SK-N-SH treated with all-trans-retinoic acid at 6 μM for 48 hours (cell line): ENCODE data around the gene C1QL1.

Experiments
- ARNTL ChIP-seq: fragments of 450-650 bp; formaldehyde crosslinking; IDR thresholded peaks from 2 replicates; pipeline ENCODE4 v1.5.0; 2020; ENCODE audit warnings: low read depth, mild to moderate bottlenecking, moderate library complexity, borderline replicate concordance
- CSDC2 ChIP-seq: fragments of 250-450 bp; sonication (Bioruptor Pico); IDR thresholded peaks from 2 replicates; pipeline ENCODE4 v1.5.0; 2020; ENCODE audit warnings: mild to moderate bottlenecking, moderate library complexity
- ISL1 ChIP-seq: fragments of 250-450 bp; sonication (Bioruptor Pico); IDR thresholded peaks from 2 replicates; pipeline ENCODE4 v2.1.2; 2022; ENCODE audit warnings: mild to moderate bottlenecking, moderate library complexity
- RARB ChIP-seq: fragments of 250-450 bp; sonication (Bioruptor Pico); IDR thresholded peaks from 2 replicates; pipeline ENCODE4 v1.8.0; 2021; ENCODE audit warnings: mild to moderate bottlenecking, moderate library complexity
- TCF4 ChIP-seq: fragments of 250-450 bp; sonication (Bioruptor Pico); IDR thresholded peaks from 2 replicates; pipeline ENCODE4 v1.8.0; 2021; ENCODE audit warnings: mild to moderate bottlenecking, moderate library complexity, borderline replicate concordance
- TOX ChIP-seq: fragments of 250-450 bp; sonication (Bioruptor Pico); IDR thresholded peaks from 2 replicates; pipeline ENCODE4 v1.8.0; 2021; ENCODE audit warnings: mild to moderate bottlenecking, moderate library complexity, borderline replicate concordance
- ZC3H10 ChIP-seq: fragments of 250-450 bp; sonication (Bioruptor Pico); IDR thresholded peaks from 2 replicates; pipeline ENCODE4 v1.5.1; 2021; ENCODE audit warnings: mild to moderate bottlenecking, moderate library complexity
- ZFP3 ChIP-seq: fragments of 250-450 bp; sonication (Bioruptor Pico); IDR thresholded peaks from 2 replicates; pipeline ENCODE4 v1.5.0; 2020; ENCODE audit warnings: mild to moderate bottlenecking, moderate library complexity
- ZFP30 ChIP-seq: fragments of 450-650 bp; formaldehyde crosslinking; IDR thresholded peaks from 2 replicates; pipeline ENCODE4 v1.5.0; 2022; ENCODE audit warnings: mild to moderate bottlenecking, moderate library complexity
- ZNF565 ChIP-seq: fragments of 450-650 bp; formaldehyde crosslinking; conservative IDR thresholded peaks from 2 replicates; pipeline ENCODE4 v1.5.0; 2020; ENCODE audit warnings: low read depth, mild to moderate bottlenecking, moderate library complexity
- ZNF8 ChIP-seq: fragments of 450-650 bp; formaldehyde crosslinking; IDR thresholded peaks from 2 replicates; pipeline ENCODE4 v1.5.0; 2020; ENCODE audit warnings: mild to moderate bottlenecking, moderate library complexity
- TF ChIP-seq, protein P1 (sequence below): fragments of 250-450 bp; sonication (Bioruptor Pico); IDR thresholded peaks from 2 replicates; pipeline ENCODE4 v1.8.0; 2020; ENCODE audit warnings: mild to moderate bottlenecking, moderate library complexity, borderline replicate concordance
- TF ChIP-seq, protein P2 (sequence below): fragments of 250-450 bp; sonication (Bioruptor Pico); IDR thresholded peaks from 2 replicates; pipeline ENCODE4 v1.5.1; 2020; ENCODE audit warnings: low read depth, mild to moderate bottlenecking, moderate library complexity
- TF ChIP-seq, protein P3 (sequence below): fragments of 250-450 bp; sonication (Bioruptor Pico); IDR thresholded peaks from 2 replicates; pipeline ENCODE4 v1.8.0; 2021; ENCODE audit warnings: low read depth, mild to moderate bottlenecking, moderate library complexity, borderline replicate concordance

DNA sequence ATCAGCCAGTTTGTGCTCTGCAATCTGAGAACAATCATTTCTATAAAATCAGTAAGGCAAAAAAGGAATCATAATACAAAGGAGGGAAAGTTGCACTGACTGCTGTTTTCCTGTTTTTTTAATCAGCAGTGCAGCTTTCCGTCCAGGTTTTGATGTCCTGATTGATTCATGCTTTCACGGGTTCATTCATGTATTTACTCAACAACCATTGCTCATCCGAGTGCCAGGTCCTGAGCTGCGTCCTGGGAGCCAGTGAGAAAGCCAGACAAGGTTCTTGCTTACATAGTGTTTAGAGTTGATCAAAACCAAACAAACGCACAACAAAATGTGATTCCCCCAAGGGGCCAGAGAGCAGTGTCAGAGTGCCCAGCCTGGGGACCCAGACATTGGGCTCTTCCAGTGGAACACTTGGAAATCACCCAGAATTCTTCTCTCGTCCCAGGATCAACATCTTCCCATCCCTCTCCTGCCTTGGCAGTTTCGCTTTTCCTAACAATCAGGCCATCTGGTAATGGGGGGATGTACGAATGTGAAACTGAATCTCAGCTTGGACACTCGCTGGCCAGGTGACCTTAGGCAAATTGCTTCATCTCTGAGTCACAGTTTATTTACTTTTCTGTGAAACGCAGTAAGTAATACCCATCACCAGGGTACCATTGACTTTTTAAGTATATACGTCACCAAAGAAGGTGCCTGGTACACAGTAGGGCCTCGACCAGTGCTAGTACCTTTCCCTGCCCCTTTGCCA, 13.3 kb upstream of the C1QL1 start:
- TF ChIP-seq RARB (CRISPR knock-in tag) = no peak
- TF ChIP-seq, protein P1, sequence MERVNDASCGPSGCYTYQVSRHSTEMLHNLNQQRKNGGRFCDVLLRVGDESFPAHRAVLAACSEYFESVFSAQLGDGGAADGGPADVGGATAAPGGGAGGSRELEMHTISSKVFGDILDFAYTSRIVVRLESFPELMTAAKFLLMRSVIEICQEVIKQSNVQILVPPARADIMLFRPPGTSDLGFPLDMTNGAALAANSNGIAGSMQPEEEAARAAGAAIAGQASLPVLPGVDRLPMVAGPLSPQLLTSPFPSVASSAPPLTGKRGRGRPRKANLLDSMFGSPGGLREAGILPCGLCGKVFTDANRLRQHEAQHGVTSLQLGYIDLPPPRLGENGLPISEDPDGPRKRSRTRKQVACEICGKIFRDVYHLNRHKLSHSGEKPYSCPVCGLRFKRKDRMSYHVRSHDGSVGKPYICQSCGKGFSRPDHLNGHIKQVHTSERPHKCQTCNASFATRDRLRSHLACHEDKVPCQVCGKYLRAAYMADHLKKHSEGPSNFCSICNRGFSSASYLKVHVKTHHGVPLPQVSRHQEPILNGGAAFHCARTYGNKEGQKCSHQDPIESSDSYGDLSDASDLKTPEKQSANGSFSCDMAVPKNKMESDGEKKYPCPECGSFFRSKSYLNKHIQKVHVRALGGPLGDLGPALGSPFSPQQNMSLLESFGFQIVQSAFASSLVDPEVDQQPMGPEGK = no peak
- TF ChIP-seq TCF4 (CRISPR knock-in tag) = no peak
- no peak for TF ChIP-seq TOX (CRISPR knock-in tag)
- TF ChIP-seq, protein P2, sequence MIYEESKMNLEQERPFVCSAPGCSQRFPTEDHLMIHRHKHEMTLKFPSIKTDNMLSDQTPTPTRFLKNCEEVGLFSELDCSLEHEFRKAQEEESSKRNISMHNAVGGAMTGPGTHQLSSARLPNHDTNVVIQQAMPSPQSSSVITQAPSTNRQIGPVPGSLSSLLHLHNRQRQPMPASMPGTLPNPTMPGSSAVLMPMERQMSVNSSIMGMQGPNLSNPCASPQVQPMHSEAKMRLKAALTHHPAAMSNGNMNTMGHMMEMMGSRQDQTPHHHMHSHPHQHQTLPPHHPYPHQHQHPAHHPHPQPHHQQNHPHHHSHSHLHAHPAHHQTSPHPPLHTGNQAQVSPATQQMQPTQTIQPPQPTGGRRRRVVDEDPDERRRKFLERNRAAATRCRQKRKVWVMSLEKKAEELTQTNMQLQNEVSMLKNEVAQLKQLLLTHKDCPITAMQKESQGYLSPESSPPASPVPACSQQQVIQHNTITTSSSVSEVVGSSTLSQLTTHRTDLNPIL (CRISPR knock-in tag) = no peak
- TF ChIP-seq ARNTL (CRISPR knock-in tag) = no peak
- no peak for TF ChIP-seq ZNF565 (CRISPR knock-in tag)
- TF ChIP-seq ZFP30 = no peak
- TF ChIP-seq, protein P3, sequence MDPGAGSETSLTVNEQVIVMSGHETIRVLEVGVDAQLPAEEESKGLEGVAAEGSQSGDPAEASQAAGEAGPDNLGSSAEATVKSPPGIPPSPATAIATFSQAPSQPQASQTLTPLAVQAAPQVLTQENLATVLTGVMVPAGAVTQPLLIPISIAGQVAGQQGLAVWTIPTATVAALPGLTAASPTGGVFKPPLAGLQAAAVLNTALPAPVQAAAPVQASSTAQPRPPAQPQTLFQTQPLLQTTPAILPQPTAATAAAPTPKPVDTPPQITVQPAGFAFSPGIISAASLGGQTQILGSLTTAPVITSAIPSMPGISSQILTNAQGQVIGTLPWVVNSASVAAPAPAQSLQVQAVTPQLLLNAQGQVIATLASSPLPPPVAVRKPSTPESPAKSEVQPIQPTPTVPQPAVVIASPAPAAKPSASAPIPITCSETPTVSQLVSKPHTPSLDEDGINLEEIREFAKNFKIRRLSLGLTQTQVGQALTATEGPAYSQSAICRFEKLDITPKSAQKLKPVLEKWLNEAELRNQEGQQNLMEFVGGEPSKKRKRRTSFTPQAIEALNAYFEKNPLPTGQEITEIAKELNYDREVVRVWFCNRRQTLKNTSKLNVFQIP (CRISPR knock-in tag) = no peak
- TF ChIP-seq ZC3H10 = no peak
- TF ChIP-seq ISL1 (CRISPR knock-in tag) = no peak
- TF ChIP-seq ZFP3 (CRISPR knock-in tag) = no peak
- no peak for TF ChIP-seq ZNF8
- no peak for TF ChIP-seq CSDC2 (CRISPR knock-in tag)
